H1 (cell line): ENCODE measurements around the gene CDK4. TPM values are rescaled to one million over a fixed set of nuclear protein-coding genes. Genes with fewer than 3 reads are reported as not detected.

Source experiments
- CTCF ChIA-PET: fragments of 300-600 bp; sonication (Branson Sonifier 250); formaldehyde crosslinking; loops from one replicate; lab custom pipeline; 2021; ENCODE audit not compliant: partially characterized antibody; lab: Charles Lee
- POLR2A ChIA-PET: fragments of 300-600 bp; sonication (Branson Sonifier 250); formaldehyde crosslinking; loops from one replicate; lab custom pipeline; 2021; ENCODE audit warnings: inconsistent platforms; ENCODE audit not compliant: partially characterized antibody; lab: Charles Lee
- DNase-seq, 2 experiments: peaks; one replicate each; pipeline versions ENCODE4 v3.0.0 to v3.0.0-alpha.2; 2010 to 2022; ENCODE audit warnings: low spot score in 2 of 2, low read depth in 1 of 2, mixed read lengths in 1 of 2
- FAIRE-seq: peaks from 2 replicates; lab custom pipeline; 2011; peaks lifted over from hg19 to GRCh38; lab: Jason Lieb, UNC
- H2AFZ ChIP-seq: 2 replicates; pipeline ENCODE4 v1.8.1; 2012; ENCODE audit warnings: low read length, inconsistent platforms
- H2AK5ac ChIP-seq: 2 replicates; pipeline ENCODE4 v1.6.1; 2013; ENCODE audit warnings: low read depth, low read length
- H2BK120ac ChIP-seq: replicated peaks from 2 replicates; pipeline ENCODE3; 2013; ENCODE audit warnings: low read depth, low read length, inconsistent platforms
- H2BK12ac ChIP-seq: 2 replicates; pipeline ENCODE4 v1.6.1; 2013; ENCODE audit warnings: low read depth, low read length
- H2BK15ac ChIP-seq: 2 replicates; pipeline ENCODE4 v1.6.1; 2013; ENCODE audit warnings: low read length
- H2BK20ac ChIP-seq: 2 replicates; pipeline ENCODE4 v1.6.1; 2013; ENCODE audit warnings: low read length
- H2BK5ac ChIP-seq: 2 replicates; pipeline ENCODE4 v1.6.1; 2013; ENCODE audit warnings: low read depth, low read length
- H3K14ac ChIP-seq: 2 replicates; pipeline ENCODE4 v1.6.1; 2013; ENCODE audit warnings: inconsistent platforms; ENCODE audit not compliant: insufficient read length
- H3K18ac ChIP-seq: 2 replicates; pipeline ENCODE4 v1.6.1; 2013; ENCODE audit warnings: low read length; ENCODE audit errors: extremely low read depth
- H3K23ac ChIP-seq: 2 replicates; pipeline ENCODE4 v1.6.1; 2013; ENCODE audit warnings: inconsistent platforms; ENCODE audit not compliant: insufficient read length
- H3K23me2 ChIP-seq: 2 replicates; pipeline ENCODE4 v1.6.1; 2013; ENCODE audit warnings: low read depth, low read length
- H3K27ac ChIP-seq: 2 replicates; pipeline ENCODE4 v1.6.1; 2011; ENCODE audit warnings: low read depth, low read length, inconsistent platforms
- H3K27me3 ChIP-seq, 4 experiments: replicated peaks in 1 of 4; 1 replicate in 1 of 4; 2 replicates in 3 of 4; pipeline versions ENCODE4 v1.6.1 to v1.8.1; 2011 to 2013; ENCODE audit warnings: low read length in 3 of 4, mild to moderate bottlenecking in 3 of 4, inconsistent platforms in 2 of 4, mixed read lengths in 2 of 4, moderate library complexity in 1 of 4; ENCODE audit not compliant: control insufficient read depth in 3 of 4, insufficient read depth in 3 of 4; ENCODE audit errors: extremely low read depth in 1 of 4
- H3K36me3 ChIP-seq, 4 experiments: 2 replicates each; pipeline versions ENCODE4 v1.6.1 to v1.8.1; 2011 to 2013; ENCODE audit warnings: mild to moderate bottlenecking in 4 of 4, low read length in 3 of 4, moderate library complexity in 2 of 4, control low read depth in 1 of 4, inconsistent platforms in 1 of 4; ENCODE audit not compliant: insufficient read depth in 4 of 4, control insufficient read depth in 2 of 4
- H3K4ac ChIP-seq: replicated peaks from 2 replicates; pipeline ENCODE3; 2013; ENCODE audit warnings: low read length, low read depth, mixed read lengths, inconsistent platforms; ENCODE audit not compliant: insufficient read length
- H3K4me1 ChIP-seq, 4 experiments: replicated peaks in 1 of 4; 1 replicate in 1 of 4; 2 replicates in 3 of 4; pipeline versions ENCODE4 v1.6.1 to v1.8.1; 2011 to 2013; ENCODE audit warnings: low read length in 3 of 4, inconsistent platforms in 2 of 4, mixed read lengths in 1 of 4; ENCODE audit not compliant: insufficient read depth in 4 of 4, control insufficient read depth in 3 of 4
- H3K4me2 ChIP-seq, 2 experiments: 2 replicates each; pipeline versions ENCODE4 v1.6.1 to v1.8.1; 2011 to 2013; ENCODE audit warnings: low read depth in 2 of 2, low read length in 2 of 2, control low read depth in 1 of 2, inconsistent platforms in 1 of 2, mild to moderate bottlenecking in 1 of 2; ENCODE audit not compliant: insufficient read depth in 1 of 2
- H3K4me3 ChIP-seq, 4 experiments: fragments of 200-600, 300-600 bp in 1 of 4; sonication (generic), shearing (Covaris generic), sonication (Bioruptor Twin) in 1 of 4; 2 replicates each; pipeline versions ENCODE4 v1.5.1 to v1.8.1; 2011 to 2016; ENCODE audit warnings: low read length in 4 of 4, low read depth in 3 of 4, control low read depth in 2 of 4, inconsistent platforms in 2 of 4, mild to moderate bottlenecking in 2 of 4, mixed read lengths in 1 of 4, moderate library complexity in 1 of 4; ENCODE audit not compliant: insufficient read depth in 2 of 4; ENCODE audit errors: extremely low read depth in 1 of 4
- H3K56ac ChIP-seq: replicated peaks from 2 replicates; pipeline ENCODE3; 2013; ENCODE audit warnings: low read depth, mild to moderate bottlenecking, mixed read lengths, low read length, inconsistent platforms; ENCODE audit not compliant: insufficient read length
- H3K79me1 ChIP-seq: 2 replicates; pipeline ENCODE4 v1.6.1; 2013; ENCODE audit warnings: low read depth, low read length, control low read depth
- H3K79me2 ChIP-seq, 2 experiments: 2 replicates each; pipeline versions ENCODE4 v1.6.1 to v1.8.1; 2012 to 2013; ENCODE audit warnings: low read length in 2 of 2, mild to moderate bottlenecking in 2 of 2, inconsistent platforms in 1 of 2; ENCODE audit not compliant: insufficient read depth in 2 of 2, control insufficient read depth in 1 of 2
- H3K9ac ChIP-seq, 4 experiments: replicated peaks in 1 of 4; 1 replicate in 1 of 4; 2 replicates in 3 of 4; pipeline versions ENCODE4 v1.6.1 to v1.8.1; 2011 to 2013; ENCODE audit warnings: low read depth in 3 of 4, low read length in 3 of 4, control low read depth in 2 of 4, mild to moderate bottlenecking in 2 of 4, moderate library complexity in 2 of 4, inconsistent platforms in 1 of 4; ENCODE audit errors: extremely low read depth in 1 of 4
- H3K9me3 ChIP-seq, 2 experiments: 2 replicates each; pipeline versions ENCODE4 v1.6.1 to v1.8.1; 2012 to 2013; ENCODE audit warnings: mild to moderate bottlenecking in 2 of 2, moderate library complexity in 2 of 2, control low read depth in 1 of 2, inconsistent platforms in 1 of 2, low read depth in 1 of 2, low read length in 1 of 2, mixed read lengths in 1 of 2; ENCODE audit not compliant: insufficient read depth in 2 of 2
- H4K20me1 ChIP-seq, 2 experiments: replicated peaks in 1 of 2; 2 replicates each; pipeline versions ENCODE3 to v1.8.1; 2011 to 2013; ENCODE audit warnings: inconsistent platforms in 2 of 2, low read length in 2 of 2, mild to moderate bottlenecking in 1 of 2; ENCODE audit not compliant: insufficient read depth in 2 of 2, control insufficient read depth in 1 of 2
- H4K5ac ChIP-seq: 2 replicates; pipeline ENCODE4 v1.6.1; 2013; ENCODE audit warnings: low read length, low read depth, mixed read lengths, inconsistent platforms; ENCODE audit not compliant: insufficient read length
- H4K8ac ChIP-seq: 2 replicates; pipeline ENCODE4 v1.8.0; 2013; ENCODE audit warnings: mild to moderate bottlenecking, moderate library complexity, low read length, inconsistent platforms; ENCODE audit not compliant: insufficient read depth; ENCODE audit errors: extremely low read depth
- H4K91ac ChIP-seq: replicated peaks from 2 replicates; pipeline ENCODE3; 2013; ENCODE audit warnings: low read length, mixed read lengths, inconsistent platforms; ENCODE audit not compliant: insufficient read length
- GTF2F1 ChIP-seq: IDR thresholded peaks from 2 replicates; pipeline ENCODE4 v1.6.1; 2012; ENCODE audit warnings: low read depth, low read length, improper control_type of control experiment, borderline replicate concordance
- JUND ChIP-seq: IDR thresholded peaks from 2 replicates; pipeline ENCODE4 v1.6.1; 2011; ENCODE audit warnings: mild to moderate bottlenecking, improper control_type of control experiment, low read length
- POU5F1 ChIP-seq: IDR thresholded peaks from 2 replicates; pipeline ENCODE4 v1.6.1; 2011; ENCODE audit warnings: low read depth, mild to moderate bottlenecking, low read length, moderate library complexity
- WGBS, 2 experiments: shearing (Covaris generic) in 1 of 2; methylation state at CpG; one replicate each; pipeline versions ENCODE4 v1.1.6 to v1.1.7; 2013 to 2015; ENCODE audit warnings: low lambda C conversion rate in 2 of 2, mixed read lengths in 2 of 2, inconsistent platforms in 1 of 2, low coverage in 1 of 2, missing lambda C conversion rate in 1 of 2; ENCODE audit not compliant: insufficient replicate concordance in 2 of 2, insufficient coverage in 1 of 2, insufficient read length in 1 of 2; ENCODE audit errors: extremely low coverage in 1 of 2, missing lambda C conversion rate in 1 of 2; 5-methylcytosine and 5-hydroxymethylcytosine counted together
- polyA plus RNA-seq, 7 experiments: library from polyadenylated mRNA; depleted of rRNA in 3 of 7; stranded (reverse) in 5 of 7; unstranded in 2 of 7; fragments of >200 nt in 5 of 7; fragments of 200-250 nt in 2 of 7; gene quantifications; 1 replicate in 5 of 7; 2 replicates in 1 of 7; 4 replicates in 1 of 7; pipeline versions ENCODE4 v1.2.1 to v1.2.3, GENCODE V29; 2011 to 2013; ENCODE audit warnings: missing spikeins in 2 of 7, mixed read lengths in 2 of 7
- total RNA-seq: library from RNA; stranded (reverse); fragmentation: NEBNext Ultra II Directional; extraction: Animal tissue kit (Norgen Biotek cat#: 25700); gene quantifications from 2 replicates; pipeline ENCODE4 v1.2.1, GENCODE V29; 2021

The CDK4 gene
- total and polyA plus RNA-seq, 2 of the 8 experiments (the other 6 are each of a cell fraction or from before 2014, with no cell fraction given): 174 to 368 TPM

GRCh38 chr12:57746025-57746424, 6.1 kb downstream of the CDK4 start:
- peak overlapping the region in 3 of 4 experiments; percentile 74 to 85 (median 75); a peak in 5 of 8 replicates for H3K4me3 ChIP-seq
- H3K9me3 ChIP-seq: no peaks in the 10 kb centered on the region
- H2AK5ac ChIP-seq: no peak overlapping the region
- CTCF ChIA-PET: interaction anchor here (1.0 to 1.9 kb wide), 3 partner anchors 9 to 37 kb away, joined by 4 to 7 read pairs (median 5); partner anchors contain the start of gene TSFM
- H4K20me1 ChIP-seq: peaks cover 0 to 2% of the 10 kb centered on the region in 2 experiments
- peaks cover 0 to 6% (median 4%) of the 10 kb centered on the region in 4 experiments; a peak in 4 of 7 replicates for H3K4me1 ChIP-seq
- FAIRE-seq (no peak), DNase-seq (no peak)
- H2BK12ac ChIP-seq: no peak overlapping the region
- H4K91ac ChIP-seq: no peak overlapping the region
- no peak overlapping the region for H3K56ac ChIP-seq
- H3K4ac ChIP-seq: no peak overlapping the region
- peaks cover 6 to 10% of the 10 kb centered on the region in 2 experiments for H3K79me2 ChIP-seq
- H2AFZ ChIP-seq: no peak overlapping the region
- no peak overlapping the region for H3K23ac ChIP-seq
- no peak overlapping the region for H2BK5ac ChIP-seq
- no peak overlapping the region for H4K8ac ChIP-seq
- no peak overlapping the region for H4K5ac ChIP-seq
- no peak overlapping the region for H2BK20ac ChIP-seq
- H3K23me2 ChIP-seq: peaks cover 6% of the 10 kb centered on the region
- no peak overlapping the region for H2BK15ac ChIP-seq
- H3K27me3 ChIP-seq: peaks cover 0 to 10% (median 6%) of the 10 kb centered on the region in 4 experiments; a peak in 5 of 7 replicates
- H2BK120ac ChIP-seq: no peak overlapping the region
- peaks cover 21 to 49% (median 36%) of the 10 kb centered on the region in 4 experiments for H3K36me3 ChIP-seq
- no peak overlapping the region for H3K27ac ChIP-seq
- no peak overlapping the region for H3K18ac ChIP-seq
- peak overlapping the region; percentile 91 to 97; a peak in 3 of 4 replicates for H3K4me2 ChIP-seq
- POLR2A ChIA-PET: interaction anchor here (0.7 to 4.4 kb wide), 10 partner anchors 10 to 134 kb away, joined by 3 to 35 read pairs (median 8); partner anchors contain the start of genes ARHGEF25, CYP27B1 and MARCHF9
- WGBS, 2 experiments: 91% methylated on average over 3 of the region's 3 CpGs; no CpG with 5 or more reads in 1 of the 2 experiments
- no peak overlapping the region for H3K14ac ChIP-seq
- H3K9ac ChIP-seq: no peak overlapping the region
- H3K79me1 ChIP-seq: peaks cover 14% of the 10 kb centered on the region
- TF ChIP-seq JUND: no peak
- TF ChIP-seq POU5F1: no peak
- no peak for TF ChIP-seq GTF2F1
